ENCODE measurements around the gene BST1.
A peak's percentile ranks its signal among the peaks of the same experiment; 100 is the strongest.

The BST1 gene, protein sequence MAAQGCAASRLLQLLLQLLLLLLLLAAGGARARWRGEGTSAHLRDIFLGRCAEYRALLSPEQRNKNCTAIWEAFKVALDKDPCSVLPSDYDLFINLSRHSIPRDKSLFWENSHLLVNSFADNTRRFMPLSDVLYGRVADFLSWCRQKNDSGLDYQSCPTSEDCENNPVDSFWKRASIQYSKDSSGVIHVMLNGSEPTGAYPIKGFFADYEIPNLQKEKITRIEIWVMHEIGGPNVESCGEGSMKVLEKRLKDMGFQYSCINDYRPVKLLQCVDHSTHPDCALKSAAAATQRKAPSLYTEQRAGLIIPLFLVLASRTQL

DNA sequence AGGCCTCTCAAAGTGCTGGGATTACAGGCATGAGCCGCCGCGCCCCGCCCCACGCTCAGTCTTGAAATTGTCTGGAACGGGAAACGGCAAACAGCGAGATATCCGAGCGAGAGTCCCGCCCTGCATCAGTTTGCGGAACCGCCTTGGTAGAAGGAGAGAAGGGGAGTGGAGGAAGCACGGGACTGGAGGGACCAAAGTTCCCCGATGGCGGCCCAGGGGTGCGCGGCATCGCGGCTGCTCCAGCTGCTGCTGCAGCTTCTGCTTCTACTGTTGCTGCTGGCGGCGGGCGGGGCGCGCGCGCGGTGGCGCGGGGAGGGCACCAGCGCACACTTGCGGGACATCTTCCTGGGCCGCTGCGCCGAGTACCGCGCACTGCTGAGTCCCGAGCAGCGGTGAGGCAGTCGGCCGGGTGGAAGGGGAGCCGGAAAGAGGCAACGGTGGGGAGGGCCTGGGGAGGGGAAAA lies at the start of gene BST1:
TSS of gene BST1 (plus strand) at position 125 of the 463 bp plus-strand sequence. CDS start at position 205, 80 bp downstream.
- in situ Hi-C loops (cut with MboI; ENCODE audit: low pct_unique_long_range_greater_than_20kb, low sequenced_read_pairs, unreplicated experiment) = no loop called here
- peak; percentile 59 for DNase-seq (ENCODE audit: low spot score)

GRCh38 chr4:15653420-15653819 lies 49.4 kb upstream of the BST1 start:
- in situ Hi-C loops (cut with MboI; ENCODE audit: low pct_unique_long_range_greater_than_20kb, low sequenced_read_pairs, unreplicated experiment) = loop anchor here (25.0 kb wide), 1 partner anchor 641 kb away; the partner anchor contains the start of gene CPEB2
- TF ChIP-seq, protein P1, sequence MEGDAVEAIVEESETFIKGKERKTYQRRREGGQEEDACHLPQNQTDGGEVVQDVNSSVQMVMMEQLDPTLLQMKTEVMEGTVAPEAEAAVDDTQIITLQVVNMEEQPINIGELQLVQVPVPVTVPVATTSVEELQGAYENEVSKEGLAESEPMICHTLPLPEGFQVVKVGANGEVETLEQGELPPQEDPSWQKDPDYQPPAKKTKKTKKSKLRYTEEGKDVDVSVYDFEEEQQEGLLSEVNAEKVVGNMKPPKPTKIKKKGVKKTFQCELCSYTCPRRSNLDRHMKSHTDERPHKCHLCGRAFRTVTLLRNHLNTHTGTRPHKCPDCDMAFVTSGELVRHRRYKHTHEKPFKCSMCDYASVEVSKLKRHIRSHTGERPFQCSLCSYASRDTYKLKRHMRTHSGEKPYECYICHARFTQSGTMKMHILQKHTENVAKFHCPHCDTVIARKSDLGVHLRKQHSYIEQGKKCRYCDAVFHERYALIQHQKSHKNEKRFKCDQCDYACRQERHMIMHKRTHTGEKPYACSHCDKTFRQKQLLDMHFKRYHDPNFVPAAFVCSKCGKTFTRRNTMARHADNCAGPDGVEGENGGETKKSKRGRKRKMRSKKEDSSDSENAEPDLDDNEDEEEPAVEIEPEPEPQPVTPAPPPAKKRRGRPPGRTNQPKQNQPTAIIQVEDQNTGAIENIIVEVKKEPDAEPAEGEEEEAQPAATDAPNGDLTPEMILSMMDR (IDR thresholded peaks at IDR 0.05; ENCODE audit: extremely low read depth, insufficient read depth, missing control alignments) = no peak
- no peak for DNase-seq (ENCODE audit: low spot score)

More for the DNA sequence above, at the start of gene BST1:
- TF ChIP-seq, protein P1 (IDR thresholded peaks at IDR 0.05; ENCODE audit: extremely low read depth, insufficient read depth, missing control alignments) = no peak

GRCh38 chr4:15653864-15654592 lies 48.8 kb upstream of the BST1 start:
- TF ChIP-seq, protein P1 (IDR thresholded peaks at IDR 0.05; ENCODE audit: extremely low read depth, insufficient read depth, missing control alignments) = no peak
- in situ Hi-C loops (cut with MboI; ENCODE audit: low pct_unique_long_range_greater_than_20kb, low sequenced_read_pairs, unreplicated experiment) = loop anchor here (25.0 kb wide), 1 partner anchor 642 kb away; the partner anchor contains the start of gene CPEB2
- peak; percentile 47 for DNase-seq (ENCODE audit: low spot score)

DNA sequence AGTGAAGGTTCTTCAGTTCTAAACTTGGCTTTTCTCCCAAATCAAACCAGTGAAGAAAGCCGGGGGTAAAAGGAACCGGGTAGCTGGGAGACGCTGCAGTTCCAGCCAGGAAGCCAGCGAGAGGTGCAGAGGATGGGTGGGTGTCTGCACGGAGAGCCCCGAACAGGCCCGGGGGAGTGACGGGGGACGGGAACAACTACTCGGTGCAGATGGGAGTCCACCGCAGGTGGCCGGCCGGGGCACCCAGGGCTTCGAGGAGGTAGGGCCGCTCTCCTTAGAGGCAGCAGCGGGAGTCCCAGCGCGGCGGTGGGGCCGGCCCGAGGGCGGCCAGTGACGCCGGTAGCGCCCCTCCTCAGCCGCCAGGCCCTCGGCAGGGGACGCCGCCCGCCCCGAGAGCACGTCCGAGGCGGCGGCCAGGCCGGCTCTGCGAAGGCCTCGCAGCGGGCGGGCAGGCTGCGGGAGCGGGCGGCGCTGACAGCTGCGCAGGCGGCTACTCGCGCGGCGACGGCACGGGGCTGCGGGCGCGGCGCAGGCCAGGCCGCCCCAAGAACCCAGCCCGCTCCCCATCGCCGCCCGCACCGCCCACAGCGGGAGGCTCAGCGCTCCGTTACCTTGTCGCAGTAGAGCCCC lies 48.2 kb upstream of the BST1 start:
- TF ChIP-seq, protein P1 (IDR thresholded peaks at IDR 0.05; ENCODE audit: extremely low read depth, insufficient read depth, missing control alignments) = no peak
- DNase-seq (ENCODE audit: low spot score) = no peak
- in situ Hi-C loops (cut with MboI; ENCODE audit: low pct_unique_long_range_greater_than_20kb, low sequenced_read_pairs, unreplicated experiment) = loop anchor here (25.0 kb wide), 1 partner anchor 642 kb away; the partner anchor contains the start of gene CPEB2

DNA sequence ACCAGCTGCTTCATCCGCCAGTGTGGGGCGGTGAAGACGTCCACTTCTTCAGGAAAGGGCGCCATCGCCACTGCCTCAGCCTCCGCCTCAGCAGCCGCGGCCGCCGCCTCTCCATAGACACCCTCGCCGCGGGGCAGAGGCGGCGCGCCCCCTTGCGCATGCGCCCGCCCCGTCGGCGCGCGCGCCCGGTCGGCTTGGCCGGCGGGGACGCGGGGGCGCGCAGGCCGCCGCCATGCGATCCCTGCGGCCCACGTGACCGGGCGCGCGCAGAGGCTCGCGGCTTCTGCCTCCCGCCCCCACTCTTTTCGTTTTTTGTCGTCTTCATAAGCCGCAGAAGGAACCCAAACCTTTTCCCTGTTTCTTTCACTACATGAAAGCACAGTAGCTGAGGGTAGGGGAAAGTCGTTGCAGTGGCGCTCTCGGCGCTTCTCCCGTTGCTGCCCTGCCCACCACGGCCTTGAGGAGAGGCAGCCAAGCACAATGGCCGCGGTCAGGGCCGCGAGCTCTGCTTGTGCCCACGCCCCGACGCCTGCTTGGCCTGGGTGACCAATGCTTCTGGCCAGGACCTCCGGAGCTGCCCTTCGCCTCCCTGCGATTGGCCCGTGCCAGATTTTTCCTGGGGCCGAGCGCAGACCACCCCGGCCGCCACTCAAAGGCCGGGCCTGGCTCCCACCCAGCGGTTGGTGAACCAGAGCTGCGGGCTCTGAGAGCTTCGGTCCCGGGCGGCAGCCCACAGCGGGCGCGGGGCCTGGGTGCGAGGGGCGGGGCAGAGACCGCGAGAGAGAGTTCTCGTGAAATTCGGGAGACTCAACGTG lies 47.4 kb upstream of the BST1 start, which contains the start of gene FBXL5:
TSS of gene FBXL5 (minus strand) at position 135 of the 815 bp plus-strand sequence. CDS start at position 65, 70 bp downstream.
- TF ChIP-seq, protein P1 (IDR thresholded peaks at IDR 0.05; ENCODE audit: extremely low read depth, insufficient read depth, missing control alignments) = no peak
- in situ Hi-C loops (cut with MboI; ENCODE audit: low pct_unique_long_range_greater_than_20kb, low sequenced_read_pairs, unreplicated experiment) = loop anchor here (25.0 kb wide), 1 partner anchor 643 kb away; the partner anchor contains the start of gene CPEB2
- DNase-seq (ENCODE audit: low spot score) = peak; percentile 97
